Neuronal stem cell (in vitro differentiated cells): Measurements from ENCODE around the gene ABHD2.
"Not testable (repeated sequence)": the region's sequence is repeated elsewhere in the genome, so short reads cannot be mapped to it uniquely, and the experiment has no call there.

Experiments
- DNase-seq: peaks from one replicate; pipeline ENCODE4 v3.0.0-alpha.2; 2013; ENCODE audit warnings: low spot score
- H2AFZ ChIP-seq: one replicate; pipeline ENCODE4 v1.6.1; 2013; ENCODE audit warnings: mild to moderate bottlenecking, low read length, inconsistent platforms
- H2AK5ac ChIP-seq: 2 replicates; pipeline ENCODE4 v1.6.1; 2013; ENCODE audit warnings: low read depth, mild to moderate bottlenecking, inconsistent platforms, low read length, moderate library complexity, mixed read lengths
- H2BK120ac ChIP-seq: 2 replicates; pipeline ENCODE4 v1.6.1; 2013; ENCODE audit warnings: low read depth, mild to moderate bottlenecking, inconsistent platforms, low read length, moderate library complexity, mixed read lengths
- H2BK12ac ChIP-seq: one replicate; pipeline ENCODE4 v1.6.1; 2013; ENCODE audit warnings: low read length, inconsistent platforms
- H2BK15ac ChIP-seq: 2 replicates; pipeline ENCODE4 v1.6.1; 2013; ENCODE audit warnings: mild to moderate bottlenecking, low read length, inconsistent platforms, mixed read lengths
- H2BK5ac ChIP-seq: one replicate; pipeline ENCODE4 v1.6.1; 2013; ENCODE audit warnings: inconsistent platforms, mild to moderate bottlenecking, low read length, moderate library complexity
- H3K14ac ChIP-seq: one replicate; pipeline ENCODE4 v1.6.1; 2013; ENCODE audit warnings: low read length, inconsistent platforms
- H3K18ac ChIP-seq: 2 replicates; pipeline ENCODE4 v1.6.1; 2013; ENCODE audit warnings: low read length, inconsistent platforms
- H3K23ac ChIP-seq: 2 replicates; pipeline ENCODE4 v1.6.1; 2013; ENCODE audit warnings: low read depth, mild to moderate bottlenecking, mixed read lengths, low read length, inconsistent platforms; ENCODE audit not compliant: poor library complexity
- H3K27ac ChIP-seq: replicated peaks from 3 replicates; pipeline ENCODE4 v1.5.1; 2013; ENCODE audit warnings: low read length, inconsistent platforms
- H3K27me3 ChIP-seq, 3 experiments: 2 replicates each; pipeline ENCODE4 v1.6.1; 2013; ENCODE audit warnings: low read length in 3 of 3, mild to moderate bottlenecking in 2 of 3, inconsistent platforms in 1 of 3, low read depth in 1 of 3, mixed read lengths in 1 of 3, moderate library complexity in 1 of 3; ENCODE audit not compliant: control insufficient read depth in 3 of 3, insufficient read depth in 3 of 3
- H3K36me3 ChIP-seq, 2 donors: replicated peaks in 1 of 2; 2 replicates each; pipeline ENCODE4 v1.6.1; 2013; ENCODE audit warnings: low read length in 2 of 2; ENCODE audit not compliant: control insufficient read depth in 2 of 2, insufficient read depth in 2 of 2
- H3K4ac ChIP-seq: 2 replicates; pipeline ENCODE4 v1.6.1; 2013; ENCODE audit warnings: inconsistent platforms, mild to moderate bottlenecking, low read length, moderate library complexity
- H3K4me1 ChIP-seq, 2 donors: 1 replicate in 1 of 2; 2 replicates in 1 of 2; pipeline ENCODE4 v1.6.1; 2013; ENCODE audit warnings: low read length in 2 of 2, low read depth in 1 of 2; ENCODE audit not compliant: control insufficient read depth in 2 of 2, insufficient read depth in 1 of 2
- H3K4me2 ChIP-seq: one replicate; pipeline ENCODE4 v1.6.1; 2013; ENCODE audit warnings: mild to moderate bottlenecking, low read length, inconsistent platforms; ENCODE audit not compliant: insufficient read depth, poor library complexity, severe bottlenecking
- H3K4me3 ChIP-seq, 2 donors: 2 replicates each; pipeline ENCODE4 v1.5.1; 2013; ENCODE audit warnings: low read length in 2 of 2, mild to moderate bottlenecking in 2 of 2, inconsistent platforms in 1 of 2, moderate library complexity in 1 of 2
- H3K79me1 ChIP-seq: one replicate; pipeline ENCODE4 v1.6.1; 2013; ENCODE audit warnings: low read depth, mild to moderate bottlenecking, inconsistent platforms, low read length, moderate library complexity
- H3K9ac ChIP-seq: one replicate; pipeline ENCODE4 v1.6.1; 2013; ENCODE audit warnings: mild to moderate bottlenecking, low read depth, low read length, inconsistent platforms; ENCODE audit not compliant: poor library complexity
- H3K9me3 ChIP-seq, 2 donors: replicated peaks in 1 of 2; 2 replicates each; pipeline versions ENCODE3 to v1.6.1; 2013; ENCODE audit warnings: low read length in 2 of 2, mild to moderate bottlenecking in 2 of 2, inconsistent platforms in 1 of 2, low read depth in 1 of 2, mixed read lengths in 1 of 2, moderate library complexity in 1 of 2; ENCODE audit not compliant: control insufficient read depth in 2 of 2, insufficient read depth in 1 of 2
- H4K8ac ChIP-seq: one replicate; pipeline ENCODE4 v1.6.1; 2013; ENCODE audit warnings: low read depth, mild to moderate bottlenecking, inconsistent platforms, low read length, moderate library complexity
- H4K91ac ChIP-seq: one replicate; pipeline ENCODE4 v1.6.1; 2013; ENCODE audit warnings: low read length, low read depth, mild to moderate bottlenecking, inconsistent platforms; ENCODE audit not compliant: poor library complexity
- WGBS, 2 donors: extraction: QIAGEN DNeasy Blood & Tissue Kit; methylation state at CpG; one replicate each; pipeline ENCODE4 v1.1.7; 2013; ENCODE audit warnings: missing lambda C conversion rate in 2 of 2, mixed read lengths in 1 of 2; ENCODE audit not compliant: insufficient read length in 2 of 2, insufficient replicate concordance in 1 of 2; ENCODE audit errors: extremely low coverage in 2 of 2; 5-methylcytosine and 5-hydroxymethylcytosine counted together

Gene ABHD2

DNA sequence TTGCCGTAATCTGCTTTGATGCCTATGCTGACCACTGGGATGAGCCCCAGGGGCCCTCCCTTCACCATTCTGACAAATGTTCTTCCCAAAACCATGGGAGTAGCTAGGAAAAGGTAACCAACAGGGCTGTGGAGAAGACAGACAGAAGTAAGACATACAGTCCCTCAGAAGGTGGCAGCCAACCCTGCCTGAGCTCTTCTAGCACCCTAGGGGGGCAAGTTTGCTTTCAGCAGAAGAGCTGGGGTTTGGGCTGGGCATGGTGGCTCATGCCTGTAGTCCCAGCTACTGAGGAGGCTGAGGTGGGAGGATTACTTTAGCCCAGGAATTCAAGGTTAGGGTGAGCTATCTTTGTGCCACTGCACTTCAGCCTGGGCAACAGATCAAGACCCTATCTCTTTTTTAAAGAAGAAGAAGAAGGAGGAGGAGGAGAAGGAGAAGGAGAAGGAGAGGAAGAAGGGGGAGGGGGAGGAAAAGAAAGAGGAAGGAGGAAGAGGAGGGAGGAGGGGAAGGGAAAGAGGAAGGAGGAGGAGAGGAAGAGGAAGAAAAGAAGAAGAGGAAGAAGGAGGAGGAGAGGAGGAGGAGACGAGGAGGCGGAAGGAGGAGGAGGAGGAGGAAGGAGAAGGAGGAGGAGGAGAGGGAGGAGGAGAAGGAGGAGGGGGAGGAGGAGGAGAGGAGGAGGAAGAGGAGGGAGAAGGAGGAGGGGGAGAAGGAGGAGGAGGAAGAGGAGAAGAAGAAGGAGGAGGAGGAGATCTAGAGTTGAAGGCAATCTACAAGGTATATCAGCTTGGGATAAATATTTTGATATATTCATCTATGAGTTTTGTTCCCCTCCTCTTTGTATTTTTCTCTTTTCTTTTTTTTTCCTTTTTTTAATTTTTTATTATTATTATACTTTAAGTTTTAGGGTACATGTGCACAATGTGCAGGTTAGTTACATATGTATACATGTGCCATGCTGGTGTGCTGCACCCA, 44.9 kb upstream of the ABHD2 start:
- peaks cover 0 to 3% (median 0%) of the 10 kb centered on the region in 3 experiments for H3K27me3 ChIP-seq
- no peak overlapping the region for H2AFZ ChIP-seq
- H3K9ac ChIP-seq = no peak overlapping the region
- no CpG with 5 or more reads among the region's 3 CpGs for WGBS, 2 donors
- H3K23ac ChIP-seq = no peak overlapping the region
- no peak overlapping the region for H2AK5ac ChIP-seq
- H3K36me3 ChIP-seq = no peaks in the 10 kb centered on the region
- no peaks in the 10 kb centered on the region for H3K9me3 ChIP-seq
- DNase-seq = no peak
- no peak overlapping the region for H2BK5ac ChIP-seq
- H2BK15ac ChIP-seq = no peak overlapping the region
- H4K8ac ChIP-seq = no peak overlapping the region
- H3K18ac ChIP-seq = no peak overlapping the region
- H4K91ac ChIP-seq = no peak overlapping the region
- no peak overlapping the region for H2BK12ac ChIP-seq
- no peak overlapping the region for H3K4me3 ChIP-seq
- no peak overlapping the region for H3K14ac ChIP-seq
- H3K4me1 ChIP-seq = no peaks in the 10 kb centered on the region
- no peak overlapping the region for H2BK120ac ChIP-seq
- no peak overlapping the region for H3K4me2 ChIP-seq
- H3K4ac ChIP-seq = no peak overlapping the region
- no peak overlapping the region for H3K27ac ChIP-seq
- H3K79me1 ChIP-seq = no peaks in the 10 kb centered on the region

- not testable (repeated sequence) for H2BK120ac ChIP-seq, H2BK5ac ChIP-seq, H4K8ac ChIP-seq, H3K27ac ChIP-seq, H3K4me1 ChIP-seq, H2AK5ac ChIP-seq, H3K23ac ChIP-seq, H3K9ac ChIP-seq, H3K4me2 ChIP-seq, H3K4ac ChIP-seq, H3K36me3 ChIP-seq, H3K14ac ChIP-seq, H2BK15ac ChIP-seq, H2BK12ac ChIP-seq, H3K27me3 ChIP-seq, H3K4me3 ChIP-seq, DNase-seq, H4K91ac ChIP-seq, H3K9me3 ChIP-seq, H3K18ac ChIP-seq, H3K79me1 ChIP-seq
- peak overlapping the region; percentile 61 for H2AFZ ChIP-seq
- no CpG with 5 or more reads among the region's 21 CpGs for WGBS, 2 donors
Observed at GRCh38 chr15:89049016-89049666, 39.1 kb upstream of the ABHD2 start.

DNA sequence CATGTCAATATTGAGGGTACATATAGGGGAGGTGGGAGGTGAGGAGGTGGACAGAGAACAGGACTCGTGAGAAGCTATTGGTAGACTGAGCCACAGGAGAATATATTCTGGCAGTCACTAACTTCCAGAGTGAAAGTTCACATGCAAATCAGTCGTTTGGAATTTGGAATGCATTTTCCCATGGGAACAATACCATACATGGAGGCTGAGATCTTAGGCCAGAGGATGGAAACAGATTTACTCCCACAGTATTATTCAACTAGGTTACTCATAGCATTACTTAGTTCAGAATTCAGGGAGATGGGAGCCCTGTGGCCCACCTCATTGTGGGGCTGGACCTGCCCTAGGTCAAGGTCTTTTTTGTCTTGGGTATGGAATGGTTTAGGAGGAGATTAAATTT, 36.4 kb upstream of the ABHD2 start:
- Histone ChIP-seq H3K27ac (no peak overlapping the region), H2AK5ac (no peak overlapping the region), H3K4me2 (no peak overlapping the region)

GRCh38 chr15:89052474-89052873, 35.8 kb upstream of the ABHD2 start:
- no peak overlapping the region for H3K4me3 ChIP-seq
- H3K4ac ChIP-seq = no peak overlapping the region
- H3K79me1 ChIP-seq = no peaks in the 10 kb centered on the region
- no peak overlapping the region for H2BK5ac ChIP-seq
- H3K23ac ChIP-seq = no peak overlapping the region
- peak overlapping the region; percentile 59 for H3K14ac ChIP-seq
- no peak overlapping the region for H3K4me2 ChIP-seq
- no peak for DNase-seq
- H3K36me3 ChIP-seq = no peaks in the 10 kb centered on the region
- no peak overlapping the region for H3K27ac ChIP-seq
- no peaks in the 10 kb centered on the region for H3K27me3 ChIP-seq
- no peak overlapping the region for H2BK15ac ChIP-seq
- WGBS, 2 donors = no CpG with 5 or more reads among the region's 3 CpGs
- H3K4me1 ChIP-seq = peaks cover 2 to 3% of the 10 kb centered on the region in 2 donors
- H4K91ac ChIP-seq = no peak overlapping the region
- H3K18ac ChIP-seq = no peak overlapping the region
- no peak overlapping the region for H2AK5ac ChIP-seq
- no peak overlapping the region for H2AFZ ChIP-seq
- H2BK120ac ChIP-seq = no peak overlapping the region
- peaks cover 0 to 3% of the 10 kb centered on the region in 2 donors for H3K9me3 ChIP-seq
- H2BK12ac ChIP-seq = no peak overlapping the region
- no peak overlapping the region for H4K8ac ChIP-seq
- no peak overlapping the region for H3K9ac ChIP-seq

More for the DNA sequence above, 36.4 kb upstream of the ABHD2 start:
- Histone ChIP-seq H3K27me3 (no peaks in the 10 kb centered on the region), H3K18ac (no peak overlapping the region), H3K9ac (no peak overlapping the region), H3K4ac (no peak overlapping the region), H2BK120ac (no peak overlapping the region), H2BK15ac (no peak overlapping the region), H2BK12ac (no peak overlapping the region), H3K4me1 (peaks cover 0 to 3% of the 10 kb centered on the region in 2 donors), H3K4me3 (no peak overlapping the region), H2AFZ (no peak overlapping the region), H3K14ac (no peak overlapping the region), H4K8ac (no peak overlapping the region), H2BK5ac (no peak overlapping the region), H3K23ac (no peak overlapping the region), H3K79me1 (no peaks in the 10 kb centered on the region), H3K9me3 (peaks cover 0 to 3% of the 10 kb centered on the region in 2 donors), H3K36me3 (no peaks in the 10 kb centered on the region), H4K91ac (no peak overlapping the region)
- DNase-seq = no peak
- no CpG with 5 or more reads among the region's 2 CpGs for WGBS, 2 donors
